Renal cortical epithelial cell (primary cell): ENCODE data around the gene TELO2. TPM values are rescaled to one million over a fixed set of nuclear protein-coding genes. Genes with fewer than 3 reads are reported as not detected.

Experiments used
- DNase-seq: peaks from one replicate; pipeline ENCODE4 v3.0.0-alpha.2; 2011; ENCODE audit warnings: low read depth
- total RNA-seq: library from RNA; depleted of rRNA; stranded (reverse); fragments of >200 nt; gene quantifications from 2 replicates; pipeline ENCODE4 v1.2.3, GENCODE V29; 2014

TELO2 gene
- 11.1 and 19.8 TPM in 2 replicates for total RNA-seq

GRCh38 chr16:1492923-1493745 lies at the start of gene TELO2:
Gene TELO2 (plus strand): TSS chr16:1493360. CDS start chr16:1494282, 922 bp downstream.
- peak; percentile 53 for DNase-seq

- no peak for DNase-seq
Observed at GRCh38 chr16:1443403-1443973, 49.7 kb upstream of the TELO2 start.

GRCh38 chr16:1443980-1444729 lies 49.0 kb upstream of the TELO2 start, which contains the start of gene CCDC154:
Gene CCDC154 (minus strand): TSS chr16:1444556. CDS start chr16:1444322, 234 bp downstream.
- DNase-seq: no peak

- no peak for DNase-seq
Observed at GRCh38 chr16:1444730-1445517, 48.2 kb upstream of the TELO2 start.

GRCh38 chr16:1445518-1446203 lies 47.5 kb upstream of the TELO2 start:
- DNase-seq: no peak

GRCh38 chr16:1446296-1447080 lies 46.7 kb upstream of the TELO2 start:
- no peak for DNase-seq

- no peak for DNase-seq
Observed at GRCh38 chr16:1447965-1448364, 45.2 kb upstream of the TELO2 start.

- DNase-seq: no peak
Observed at GRCh38 chr16:1448536-1449116, 44.5 kb upstream of the TELO2 start.

- DNase-seq: no peak
Observed at GRCh38 chr16:1449201-1449788, 43.9 kb upstream of the TELO2 start.

- no peak for DNase-seq
Observed at GRCh38 chr16:1450218-1450617, 42.9 kb upstream of the TELO2 start.

GRCh38 chr16:1450841-1451240 lies 42.3 kb upstream of the TELO2 start:
- DNase-seq: no peak

- DNase-seq: no peak
Observed at GRCh38 chr16:1451702-1452392, 41.3 kb upstream of the TELO2 start.

- DNase-seq: no peak
Observed at GRCh38 chr16:1452530-1452929, 40.6 kb upstream of the TELO2 start.

- no peak for DNase-seq
Observed at GRCh38 chr16:1453316-1453715, 39.8 kb upstream of the TELO2 start.

GRCh38 chr16:1454561-1454960 lies 38.6 kb upstream of the TELO2 start:
- DNase-seq: no peak

GRCh38 chr16:1455190-1456171 lies 37.7 kb upstream of the TELO2 start:
- DNase-seq: no peak

- no peak for DNase-seq
Observed at GRCh38 chr16:1456951-1457350, 36.2 kb upstream of the TELO2 start.
